GM15510 (cell line): Measurements from ENCODE around the gene WNT3.

Experiments used
- POLR2A ChIP-seq: IDR thresholded peaks from 3 replicates; pipeline ENCODE4 v1.6.1; 2011; ENCODE audit warnings: borderline replicate concordance; ENCODE audit not compliant: insufficient read length; ENCODE audit errors: extremely low read depth

The WNT3 gene

DNA sequence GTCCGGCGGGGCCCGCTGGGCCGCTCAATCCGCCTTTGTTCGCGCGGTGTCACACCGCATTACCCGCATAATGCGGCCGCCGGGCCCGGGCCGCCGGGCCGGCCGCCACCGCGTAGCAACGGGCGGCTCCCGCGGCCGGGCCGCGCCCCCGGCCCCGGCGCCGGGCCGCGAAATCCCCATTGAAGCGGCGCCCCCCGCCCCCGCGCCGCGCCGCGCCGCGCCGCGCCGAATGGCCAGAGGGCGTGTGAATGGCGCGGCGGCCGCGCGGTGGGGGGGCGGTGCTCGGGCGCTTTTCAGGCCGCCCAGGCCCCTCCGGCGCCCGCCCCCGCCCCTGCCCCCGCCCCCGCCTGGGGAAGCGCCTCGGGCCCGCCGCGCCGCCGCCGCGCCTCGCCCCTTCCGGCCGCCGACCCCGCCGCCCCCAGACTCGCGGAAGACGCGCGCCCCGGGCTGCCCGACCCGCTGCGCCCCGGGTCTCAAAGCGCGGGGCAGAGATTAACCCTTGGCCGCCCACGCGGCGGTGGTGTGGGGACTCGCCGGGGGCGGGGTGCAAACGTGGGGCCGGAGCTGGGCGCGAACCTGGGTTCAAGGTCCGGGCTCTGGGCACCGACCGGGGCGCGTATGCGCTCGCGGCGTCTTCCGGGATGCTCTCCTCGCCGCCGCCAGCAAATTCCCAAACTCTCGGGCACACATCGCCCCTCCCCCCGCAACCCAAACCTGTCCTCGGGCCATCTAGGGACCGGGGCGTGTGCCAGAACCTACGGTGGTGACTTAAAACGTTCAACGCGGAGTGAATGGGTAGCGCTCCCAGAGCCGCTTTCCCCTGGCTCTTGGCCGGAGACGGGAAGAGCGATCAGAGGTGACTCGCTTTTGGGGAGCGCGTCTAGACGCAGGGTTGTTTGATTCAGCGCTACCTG lies 46.7 kb downstream of the WNT3 start:
- TF ChIP-seq POLR2A: no peak

DNA sequence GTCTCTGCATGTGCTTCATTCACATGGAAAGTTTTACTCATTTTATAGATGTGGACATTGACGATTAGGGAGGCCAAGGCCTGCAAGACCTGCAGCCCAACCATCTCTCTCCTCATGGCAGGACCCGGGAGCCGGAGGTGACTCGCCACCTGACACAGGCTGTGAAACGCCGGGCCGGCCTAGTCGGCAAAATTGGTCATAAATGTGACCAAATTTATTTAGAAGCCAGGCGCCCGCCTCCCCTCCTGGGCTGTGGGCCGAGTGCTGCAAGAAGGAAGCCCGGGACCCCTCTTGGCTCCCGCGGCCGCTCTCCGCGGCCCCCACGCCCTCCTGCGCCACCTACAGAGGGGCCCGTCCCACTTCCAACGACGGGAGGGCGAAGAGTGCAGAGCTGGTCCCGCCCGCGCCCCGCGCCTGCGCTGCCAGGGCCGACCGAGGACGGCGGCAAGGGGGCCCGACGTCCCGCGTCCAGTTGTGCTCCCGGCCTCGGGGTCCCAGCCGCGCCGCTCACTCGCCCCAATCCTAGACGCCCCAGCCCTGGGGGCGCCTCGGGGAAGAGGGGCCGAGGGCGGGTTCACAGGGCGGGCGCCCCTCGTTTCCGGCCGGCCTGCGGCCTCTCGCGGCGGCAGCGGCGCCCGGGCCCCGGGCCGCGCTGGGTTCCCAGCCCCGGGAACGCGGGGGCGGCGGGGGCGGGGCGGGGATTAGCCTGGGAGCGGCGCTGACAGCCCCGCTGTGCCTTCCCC lies 47.5 kb downstream of the WNT3 start:
- no peak for TF ChIP-seq POLR2A

DNA sequence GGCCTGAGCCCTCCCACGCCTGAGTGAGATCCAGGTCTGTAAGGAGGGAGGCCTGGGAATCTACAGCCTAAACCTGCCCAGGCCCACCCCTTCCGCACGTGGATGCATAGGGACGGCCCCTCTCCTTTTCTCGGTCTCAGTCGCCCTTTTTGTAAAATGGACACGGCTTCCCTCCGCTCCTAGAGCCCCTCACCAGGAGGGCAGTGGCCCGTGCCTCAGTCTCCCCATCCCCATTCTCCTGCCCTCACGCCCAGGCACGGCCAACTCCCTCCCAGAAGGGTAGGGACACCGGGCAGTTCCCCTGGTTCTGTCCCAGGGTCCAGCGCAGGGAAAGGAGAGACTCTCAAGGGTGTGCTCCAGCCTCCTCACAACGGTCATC lies 48.1 kb downstream of the WNT3 start:
- TF ChIP-seq POLR2A: no peak

DNA sequence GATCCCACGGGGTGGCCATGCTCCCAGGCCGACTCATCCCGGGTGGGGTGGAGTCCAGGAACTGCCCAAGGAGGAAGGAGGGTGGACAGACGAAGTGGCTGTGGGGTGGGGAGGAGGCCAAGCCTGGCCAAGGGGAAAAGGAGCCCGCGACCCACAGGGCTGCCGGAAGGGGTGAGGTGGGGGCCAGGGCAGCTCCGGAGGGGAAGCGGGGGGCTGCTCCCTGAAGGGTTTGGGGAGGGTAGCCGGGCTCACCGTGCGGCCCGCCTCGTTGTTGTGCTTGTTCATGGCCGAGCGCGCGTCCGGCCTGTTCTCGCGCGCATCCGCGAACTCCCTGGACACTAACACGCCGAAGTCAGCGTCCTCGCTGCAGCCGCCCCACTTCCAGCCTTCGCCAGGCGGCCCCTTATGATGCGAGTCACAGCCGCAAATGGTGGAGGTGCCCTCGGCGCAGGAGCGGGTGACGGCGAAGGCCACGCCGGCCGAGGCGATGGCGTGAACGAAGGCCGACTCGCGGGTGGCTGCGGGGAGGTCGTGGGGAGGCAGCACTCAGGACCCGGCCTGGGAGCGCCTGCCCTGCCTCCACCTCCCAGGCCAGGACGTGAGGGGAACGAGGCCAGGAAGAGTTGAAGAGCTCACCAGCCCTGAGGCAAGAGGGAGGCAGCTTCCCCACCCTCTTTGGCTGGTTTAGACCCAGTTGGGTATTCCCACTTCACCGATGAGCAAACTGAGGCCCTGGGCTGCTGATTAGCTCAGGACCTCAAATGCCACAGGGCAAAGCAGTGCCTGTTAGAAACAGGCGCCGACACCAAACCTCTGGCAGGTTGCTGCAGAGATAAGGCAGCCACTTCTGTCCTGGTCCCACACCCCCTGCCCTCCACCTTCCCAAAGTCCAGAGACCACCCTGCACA lies 48.7 kb downstream of the WNT3 start:
- TF ChIP-seq POLR2A: no peak

DNA sequence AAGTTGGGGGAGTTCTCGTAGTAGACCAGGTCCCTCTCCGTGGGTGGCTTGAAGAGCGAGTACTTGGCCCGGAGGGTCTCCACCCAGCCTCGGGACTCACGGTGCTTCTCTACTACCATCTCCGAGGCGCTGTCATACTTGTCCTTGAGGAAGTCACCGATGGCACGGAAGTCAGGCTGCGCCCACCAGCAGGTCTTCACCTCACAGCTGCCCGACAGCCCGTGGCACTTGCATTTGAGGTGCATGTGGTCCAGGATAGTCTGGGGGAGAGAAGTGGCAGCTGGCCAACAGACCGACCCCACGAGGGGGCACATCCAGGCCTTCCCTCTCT lies 50.0 kb downstream of the WNT3 start:
- TF ChIP-seq POLR2A: no peak

DNA sequence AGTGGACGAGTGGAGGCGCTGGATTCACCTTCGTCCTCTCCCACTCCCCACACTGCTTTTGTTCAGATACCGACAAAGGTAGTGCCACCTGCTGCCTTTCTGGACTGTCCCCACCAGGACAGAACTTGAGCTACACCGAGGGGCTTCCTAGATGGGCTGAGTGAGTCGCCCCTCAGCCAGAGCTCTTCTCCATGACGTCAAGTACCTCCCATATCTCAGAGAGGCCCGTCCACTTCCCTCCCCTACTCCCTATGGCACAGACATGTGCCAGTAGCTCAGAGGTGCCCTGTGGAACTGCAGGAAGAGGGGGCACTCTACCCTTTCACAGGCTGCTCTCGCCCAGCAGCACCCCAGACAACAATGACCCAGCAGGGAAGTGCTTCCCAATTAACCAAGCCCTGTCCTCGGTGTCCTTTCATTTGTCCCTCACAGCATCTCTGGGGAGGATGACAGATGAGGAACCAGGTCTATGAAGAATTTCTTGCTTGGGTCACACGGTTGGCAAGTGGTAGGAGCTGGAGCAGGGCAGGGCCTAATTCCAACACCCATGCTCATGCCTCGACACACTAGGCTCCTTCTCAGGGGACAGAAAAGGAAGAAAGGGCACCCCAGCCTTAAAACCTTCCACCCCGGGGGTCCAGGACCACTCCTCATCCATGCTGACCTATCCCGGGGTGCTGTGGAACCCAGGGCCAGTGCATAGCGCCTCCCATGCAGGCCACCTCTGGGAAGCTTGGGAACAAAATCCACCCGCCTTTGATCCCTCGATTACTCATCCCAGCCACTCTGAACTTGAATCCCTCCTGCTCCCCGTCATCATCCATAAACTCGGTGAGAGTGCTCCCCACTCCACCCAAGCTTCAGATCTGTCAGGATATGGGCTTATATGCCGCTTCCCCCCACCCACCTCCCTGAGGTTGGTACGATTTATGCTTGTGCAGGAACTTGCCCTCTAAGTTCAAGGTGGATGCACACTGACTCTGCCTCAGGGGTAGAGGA lies 51.7 kb downstream of the WNT3 start:
- no peak for TF ChIP-seq POLR2A

DNA sequence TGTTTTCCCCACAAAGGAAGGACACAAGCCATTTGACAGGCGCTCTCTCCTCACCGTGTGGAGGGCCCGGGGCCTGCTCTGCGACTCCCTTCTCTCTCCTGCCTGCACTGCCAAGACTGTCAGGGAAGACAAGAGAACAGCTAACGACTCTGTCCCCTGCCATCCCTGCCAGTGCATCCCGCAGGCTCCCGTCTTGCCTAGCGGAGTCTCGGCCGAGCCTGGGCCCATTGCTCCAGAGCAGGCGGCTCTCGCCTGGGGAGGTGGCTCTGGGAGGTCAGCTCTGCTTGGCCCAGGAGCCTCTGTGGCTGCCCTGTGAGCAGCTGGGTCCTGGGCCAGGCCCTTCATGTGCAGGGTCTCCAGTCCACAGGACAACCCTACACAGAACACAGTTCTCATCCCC lies 53.0 kb downstream of the WNT3 start:
- no peak for TF ChIP-seq POLR2A

DNA sequence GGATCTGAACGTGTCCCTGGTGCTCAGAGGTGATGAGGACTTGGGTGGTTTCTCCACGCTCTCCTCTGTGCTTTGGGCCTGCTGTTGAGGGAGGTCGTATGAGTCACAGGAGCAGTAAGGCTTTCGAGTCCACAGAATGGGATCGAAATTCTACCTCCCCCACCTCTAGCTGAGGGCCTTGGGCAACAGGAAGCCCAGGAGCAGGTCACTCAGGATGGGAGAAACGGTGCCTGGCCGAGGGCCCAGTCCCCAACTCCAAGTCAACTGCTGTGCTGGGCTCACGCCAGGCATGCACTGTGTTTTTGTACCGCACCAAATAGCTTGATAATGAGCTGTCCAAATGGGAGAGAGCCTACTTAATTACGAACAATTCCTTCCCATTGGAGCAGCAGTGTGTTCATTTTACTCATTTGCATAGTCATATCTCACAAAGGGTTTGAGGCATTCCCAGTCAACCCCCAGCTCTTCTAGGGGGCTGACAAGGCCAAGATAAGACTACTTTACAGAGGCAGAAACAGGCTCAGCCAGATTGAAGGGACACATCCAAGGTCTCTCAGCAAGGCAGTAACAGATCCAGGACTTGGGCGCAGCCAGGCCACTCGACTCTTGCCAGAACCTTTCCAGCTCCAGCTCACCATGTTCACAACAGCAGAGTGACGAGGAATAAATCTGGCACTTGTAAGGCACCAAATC lies 53.6 kb downstream of the WNT3 start:
- no peak for TF ChIP-seq POLR2A

DNA sequence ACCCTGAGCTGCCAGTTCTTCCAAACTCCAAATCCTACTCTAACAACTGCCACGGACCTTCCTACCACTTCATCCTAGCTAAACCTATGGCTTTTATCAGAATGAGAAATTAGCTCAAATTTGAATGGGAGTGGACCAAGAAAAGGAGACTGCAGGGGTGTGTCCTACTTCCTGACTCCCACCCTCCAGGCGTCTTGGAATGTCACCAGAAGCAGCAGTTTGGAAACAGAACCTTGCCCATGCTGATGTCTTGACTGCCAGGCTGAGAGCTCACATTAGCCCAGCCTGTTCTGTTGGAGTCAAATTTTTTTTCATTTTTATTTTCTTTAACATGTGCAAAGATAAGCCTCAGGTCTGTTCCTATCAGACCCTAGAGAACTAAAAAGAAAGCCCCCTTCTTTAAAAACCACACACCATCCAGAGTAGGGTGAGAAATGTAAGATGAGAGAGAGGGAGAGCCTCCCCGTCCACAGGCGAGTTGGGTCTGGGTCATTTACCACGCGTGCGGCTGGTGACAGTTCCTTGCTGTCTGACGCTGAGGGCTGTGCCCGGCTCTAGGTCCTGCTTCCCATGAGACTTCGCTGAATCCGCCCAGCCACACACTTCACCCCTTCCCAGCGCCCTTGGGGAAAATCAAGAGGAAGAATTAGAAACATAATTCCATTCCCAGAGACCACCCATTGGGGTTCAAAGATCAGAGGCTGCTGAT lies 54.3 kb downstream of the WNT3 start:
- TF ChIP-seq POLR2A: no peak

DNA sequence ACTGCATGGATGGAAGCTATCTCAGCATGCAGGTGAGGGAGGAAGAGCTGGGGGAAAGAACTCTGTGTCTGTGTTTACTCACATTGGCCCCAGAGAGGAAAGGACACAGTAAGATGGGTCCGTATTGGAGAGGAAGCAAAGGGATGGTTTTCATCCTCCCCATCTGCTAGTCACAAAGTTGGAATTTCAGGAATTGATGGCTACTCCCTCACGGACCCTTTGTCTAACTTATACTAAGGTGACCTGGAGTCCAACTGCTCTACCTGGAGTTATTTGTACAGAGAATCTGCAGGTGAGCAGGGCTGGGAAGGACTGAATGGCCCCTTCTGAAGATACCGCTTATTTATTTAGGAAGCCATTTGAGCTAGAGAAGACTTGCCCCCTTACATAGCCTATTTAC lies 55.1 kb downstream of the WNT3 start:
- TF ChIP-seq POLR2A: no peak

DNA sequence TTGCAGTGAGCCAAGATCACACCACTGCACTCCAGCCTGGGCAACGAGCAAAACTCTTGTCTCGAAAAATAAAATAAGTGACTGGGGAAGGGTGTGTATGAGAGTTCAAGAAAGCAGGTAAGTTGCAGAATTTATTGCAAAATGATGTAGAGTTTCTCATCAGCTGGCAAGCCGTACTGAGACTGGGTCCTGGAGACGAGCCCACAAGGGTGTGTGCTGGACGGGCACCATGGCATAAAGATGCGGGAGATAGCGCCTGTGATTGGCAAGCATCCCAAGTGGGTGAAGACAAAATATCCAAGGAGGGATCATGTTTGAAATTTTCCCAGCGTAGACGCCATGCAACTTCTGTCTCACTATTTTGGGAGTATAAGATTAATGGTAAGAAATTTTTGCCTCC lies 59.4 kb downstream of the WNT3 start:
- TF ChIP-seq POLR2A: no peak

DNA sequence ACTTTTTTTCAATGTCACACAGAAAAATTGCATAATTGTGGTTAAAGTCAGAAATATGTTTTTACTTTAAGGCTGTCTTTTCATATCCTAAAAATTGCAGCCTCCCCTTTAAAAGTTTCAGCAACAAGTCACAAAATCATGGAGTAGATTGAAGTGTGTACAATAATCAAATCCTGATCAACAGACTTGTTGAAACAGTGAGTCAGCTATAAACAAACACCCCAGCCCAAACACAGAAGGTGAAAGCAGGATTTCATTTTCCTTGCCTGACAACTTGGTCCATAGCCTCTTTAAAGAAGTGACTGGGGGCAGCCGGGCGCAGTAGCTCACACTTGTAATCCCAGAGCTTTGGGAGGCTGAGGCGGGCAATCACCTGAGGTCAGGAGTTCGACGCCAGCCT lies 59.9 kb downstream of the WNT3 start:
- TF ChIP-seq POLR2A: no peak

DNA sequence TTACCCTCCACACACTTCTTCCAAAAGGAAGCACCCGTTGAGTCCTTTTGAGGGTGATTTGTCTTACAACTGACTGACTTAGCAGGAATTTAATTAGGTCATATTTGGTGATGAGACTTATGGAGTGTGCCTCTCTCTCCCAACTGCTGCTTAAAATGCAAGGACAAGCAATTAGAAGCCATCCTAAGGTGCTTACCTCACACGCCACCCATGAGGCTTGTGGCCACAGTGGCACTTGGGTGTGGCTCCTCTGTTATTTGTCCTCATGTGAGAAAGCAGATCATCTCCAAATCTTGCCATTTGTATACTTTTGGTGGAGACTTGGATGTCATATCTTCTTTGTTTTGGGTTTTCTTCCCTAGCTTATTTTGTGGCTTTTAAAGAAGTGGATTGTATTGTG lies 61.6 kb downstream of the WNT3 start:
- TF ChIP-seq POLR2A: no peak

DNA sequence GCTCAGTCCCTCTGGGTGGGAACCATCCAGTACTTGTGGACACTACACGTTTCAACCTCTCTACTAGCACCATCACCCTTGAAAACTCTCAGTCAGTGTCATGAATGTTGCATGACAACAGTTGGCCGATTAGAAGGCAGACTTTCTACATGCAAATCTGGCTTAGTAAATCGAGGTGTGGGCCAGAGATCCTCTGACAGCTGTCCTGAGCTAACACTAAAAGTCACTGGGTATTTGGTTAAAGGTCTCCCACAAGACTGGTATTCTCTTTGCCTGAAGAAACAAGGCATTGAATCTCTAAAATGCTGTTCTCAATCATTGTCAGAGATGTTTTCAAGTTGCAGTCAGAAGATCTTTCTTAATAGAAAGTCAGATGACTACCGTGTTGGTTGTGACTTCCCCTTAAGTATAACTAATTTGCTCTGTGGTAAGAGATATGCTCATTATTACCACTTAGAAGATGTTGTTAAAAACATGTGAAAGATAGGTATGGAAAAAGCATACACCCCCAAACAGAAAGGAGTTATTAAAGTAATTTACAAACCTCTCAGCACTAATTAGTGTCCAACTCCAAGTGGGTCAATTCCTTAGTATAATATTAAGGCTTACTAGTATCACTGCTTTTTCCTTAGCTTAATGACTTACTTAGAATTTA lies 62.3 kb downstream of the WNT3 start:
- no peak for TF ChIP-seq POLR2A
